Fibroblast of lung (primary cell): ENCODE measurements around the gene AKT1.

Source experiments
- EZH2 ChIP-seq: IDR thresholded peaks from 2 replicates; pipeline ENCODE4 v1.5.1; 2012; ENCODE audit warnings: low read length, control low read depth, mild to moderate bottlenecking; ENCODE audit errors: missing control alignments
- TF ChIP-seq, protein P1 (sequence below), 2 donors: IDR thresholded peaks in 1 of 2; conservative IDR thresholded peaks in 1 of 2; 1 replicate in 1 of 2; 2 replicates in 1 of 2; pipeline ENCODE4 v1.5.1; 2011 to 2012; ENCODE audit warnings: low read length in 2 of 2, control low read depth in 1 of 2, inconsistent platforms in 1 of 2, low read depth in 1 of 2, mild to moderate bottlenecking in 1 of 2

DNA sequence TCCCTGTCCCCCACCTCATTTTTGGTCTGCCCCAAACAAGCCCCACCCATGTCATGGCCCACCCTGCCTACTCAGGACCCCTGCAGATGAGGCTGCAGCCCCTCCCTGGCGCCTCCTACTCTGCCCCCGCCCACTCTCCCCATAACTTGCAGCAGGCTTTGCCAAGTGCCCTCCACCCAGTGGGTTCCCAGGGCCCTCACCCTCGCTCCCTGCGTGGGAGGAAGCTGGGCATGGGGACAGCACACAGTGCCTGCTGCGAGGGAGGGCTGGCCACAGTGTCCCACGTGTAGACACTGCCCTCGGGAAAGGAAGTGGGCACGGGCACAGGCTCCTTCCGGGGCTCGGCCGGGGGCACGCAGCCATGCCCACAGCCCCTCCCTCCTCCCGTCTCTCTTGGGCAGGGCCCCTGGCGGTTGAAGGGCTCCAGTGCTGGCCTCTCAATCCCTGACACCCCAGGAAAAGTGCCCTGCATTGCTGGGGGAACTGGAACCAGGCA lies 9.4 kb downstream of the AKT1 start:
- TF ChIP-seq, protein P1, sequence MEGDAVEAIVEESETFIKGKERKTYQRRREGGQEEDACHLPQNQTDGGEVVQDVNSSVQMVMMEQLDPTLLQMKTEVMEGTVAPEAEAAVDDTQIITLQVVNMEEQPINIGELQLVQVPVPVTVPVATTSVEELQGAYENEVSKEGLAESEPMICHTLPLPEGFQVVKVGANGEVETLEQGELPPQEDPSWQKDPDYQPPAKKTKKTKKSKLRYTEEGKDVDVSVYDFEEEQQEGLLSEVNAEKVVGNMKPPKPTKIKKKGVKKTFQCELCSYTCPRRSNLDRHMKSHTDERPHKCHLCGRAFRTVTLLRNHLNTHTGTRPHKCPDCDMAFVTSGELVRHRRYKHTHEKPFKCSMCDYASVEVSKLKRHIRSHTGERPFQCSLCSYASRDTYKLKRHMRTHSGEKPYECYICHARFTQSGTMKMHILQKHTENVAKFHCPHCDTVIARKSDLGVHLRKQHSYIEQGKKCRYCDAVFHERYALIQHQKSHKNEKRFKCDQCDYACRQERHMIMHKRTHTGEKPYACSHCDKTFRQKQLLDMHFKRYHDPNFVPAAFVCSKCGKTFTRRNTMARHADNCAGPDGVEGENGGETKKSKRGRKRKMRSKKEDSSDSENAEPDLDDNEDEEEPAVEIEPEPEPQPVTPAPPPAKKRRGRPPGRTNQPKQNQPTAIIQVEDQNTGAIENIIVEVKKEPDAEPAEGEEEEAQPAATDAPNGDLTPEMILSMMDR (conservative IDR thresholded peaks at IDR 0.05 in 1 of 2, IDR thresholded peaks at IDR 0.05 in 1 of 2; ENCODE audit: low read depth in 1 of 2, low read length in 2 of 2), result no peak
- TF ChIP-seq EZH2, result no peak
